Skeletal muscle satellite cell (primary cell): ENCODE measurements around the gene ID2. TPM values are rescaled to one million over a fixed set of nuclear protein-coding genes. Genes with fewer than 3 reads are reported as not detected.

ENCODE experiments used
- H3K27me3 ChIP-seq: 2 replicates; pipeline ENCODE4 v1.7.0; 2013; ENCODE audit warnings: low read length; ENCODE audit not compliant: control insufficient read depth, insufficient read depth
- H3K36me3 ChIP-seq: 2 replicates; pipeline ENCODE4 v1.7.0; 2013; ENCODE audit warnings: mild to moderate bottlenecking, control low read depth, low read length; ENCODE audit not compliant: insufficient read depth
- H3K4me1 ChIP-seq: 2 replicates; pipeline ENCODE4 v1.7.0; 2013; ENCODE audit warnings: low read length; ENCODE audit not compliant: control insufficient read depth, insufficient read depth
- H3K4me2 ChIP-seq: 2 replicates; pipeline ENCODE4 v1.7.0; 2013; ENCODE audit warnings: mild to moderate bottlenecking, low read length
- H3K4me3 ChIP-seq: 2 replicates; pipeline ENCODE4 v1.7.0; 2013; ENCODE audit warnings: low read length
- H3K9ac ChIP-seq: 2 replicates; pipeline ENCODE4 v1.7.0; 2013; ENCODE audit warnings: mild to moderate bottlenecking, low read depth, low read length, moderate library complexity
- H3K9me3 ChIP-seq: replicated peaks from 2 replicates; pipeline ENCODE4 v1.7.0; 2013; ENCODE audit warnings: mild to moderate bottlenecking, control low read depth, low read length
- total RNA-seq: library from RNA; depleted of rRNA; stranded (reverse); fragments of >200 nt; gene quantifications from 2 replicates; pipeline ENCODE4 v1.2.3, GENCODE V29; 2012; rRNA removed

The ID2 gene, protein sequence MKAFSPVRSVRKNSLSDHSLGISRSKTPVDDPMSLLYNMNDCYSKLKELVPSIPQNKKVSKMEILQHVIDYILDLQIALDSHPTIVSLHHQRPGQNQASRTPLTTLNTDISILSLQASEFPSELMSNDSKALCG
- 81.1 and 89.3 TPM in 2 replicates for total RNA-seq

DNA sequence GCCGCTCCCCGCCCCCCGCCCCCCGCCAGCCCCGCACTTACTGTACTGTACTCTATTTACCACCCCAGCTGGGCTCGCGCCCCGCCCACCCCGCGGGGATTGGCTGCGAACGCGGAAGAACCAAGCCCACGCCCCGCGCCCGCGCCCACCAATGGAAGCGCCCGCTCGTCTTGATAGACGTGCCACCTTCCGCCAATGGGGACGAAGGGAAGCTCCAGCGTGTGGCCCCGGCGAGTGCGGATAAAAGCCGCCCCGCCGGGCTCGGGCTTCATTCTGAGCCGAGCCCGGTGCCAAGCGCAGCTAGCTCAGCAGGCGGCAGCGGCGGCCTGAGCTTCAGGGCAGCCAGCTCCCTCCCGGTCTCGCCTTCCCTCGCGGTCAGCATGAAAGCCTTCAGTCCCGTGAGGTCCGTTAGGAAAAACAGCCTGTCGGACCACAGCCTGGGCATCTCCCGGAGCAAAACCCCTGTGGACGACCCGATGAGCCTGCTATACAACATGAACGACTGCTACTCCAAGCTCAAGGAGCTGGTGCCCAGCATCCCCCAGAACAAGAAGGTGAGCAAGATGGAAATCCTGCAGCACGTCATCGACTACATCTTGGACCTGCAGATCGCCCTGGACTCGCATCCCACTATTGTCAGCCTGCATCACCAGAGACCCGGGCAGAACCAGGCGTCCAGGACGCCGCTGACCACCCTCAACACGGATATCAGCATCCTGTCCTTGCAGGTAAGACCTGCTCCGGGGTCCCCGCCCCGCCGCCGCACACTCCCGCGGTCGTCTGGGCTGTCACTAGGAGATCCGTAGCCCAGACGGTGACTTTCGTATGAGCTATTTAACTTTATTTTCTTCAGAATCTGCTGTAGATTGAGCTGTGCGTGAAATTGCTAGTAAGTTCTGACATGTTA is at the start of gene ID2:
Gene ID2 (plus strand): TSS at position 271 of the 907 bp plus-strand sequence. CDS start 110 bp downstream, at position 381.
- Histone ChIP-seq H3K4me1 (peaks cover 40% of the 10 kb centered on the region), H3K36me3 (peaks cover 3% of the 10 kb centered on the region), H3K27me3 (no peaks in the 10 kb centered on the region), H3K4me2 (peak within 1 kb of the TSS; percentile 93), H3K4me3 (peak within 1 kb of the TSS; percentile 97), H3K9ac (peak within 1 kb of the TSS; percentile 96), H3K9me3 (no peaks in the 10 kb centered on the region)

DNA sequence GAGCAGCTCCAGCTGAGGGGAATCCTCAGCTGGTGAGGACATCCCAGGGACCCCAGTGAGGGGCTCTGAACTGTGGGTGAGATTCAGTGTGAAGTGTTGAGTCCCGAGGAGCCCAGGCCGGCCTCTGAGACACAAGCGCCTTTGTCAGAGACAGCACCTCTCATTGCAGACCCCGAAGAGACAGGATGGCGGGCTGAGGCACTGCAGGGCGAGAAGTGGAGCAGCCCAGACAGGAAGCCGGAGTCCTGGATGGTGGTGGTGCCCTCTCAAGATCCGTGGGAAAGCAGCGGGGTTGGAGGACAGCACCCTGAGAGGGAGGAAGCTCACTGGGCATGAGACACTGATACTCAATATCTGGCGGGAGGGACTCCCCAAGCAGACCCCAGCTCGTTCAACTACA is 49.1 kb upstream of the ID2 start:
- H3K4me1 ChIP-seq, result peaks cover 20% of the 10 kb centered on the region
- no peak overlapping the region for H3K4me3 ChIP-seq
- no peaks in the 10 kb centered on the region for H3K9me3 ChIP-seq
- no peaks in the 10 kb centered on the region for H3K36me3 ChIP-seq
- no peak overlapping the region for H3K9ac ChIP-seq
- no peak overlapping the region for H3K4me2 ChIP-seq
- H3K27me3 ChIP-seq, result no peaks in the 10 kb centered on the region

DNA sequence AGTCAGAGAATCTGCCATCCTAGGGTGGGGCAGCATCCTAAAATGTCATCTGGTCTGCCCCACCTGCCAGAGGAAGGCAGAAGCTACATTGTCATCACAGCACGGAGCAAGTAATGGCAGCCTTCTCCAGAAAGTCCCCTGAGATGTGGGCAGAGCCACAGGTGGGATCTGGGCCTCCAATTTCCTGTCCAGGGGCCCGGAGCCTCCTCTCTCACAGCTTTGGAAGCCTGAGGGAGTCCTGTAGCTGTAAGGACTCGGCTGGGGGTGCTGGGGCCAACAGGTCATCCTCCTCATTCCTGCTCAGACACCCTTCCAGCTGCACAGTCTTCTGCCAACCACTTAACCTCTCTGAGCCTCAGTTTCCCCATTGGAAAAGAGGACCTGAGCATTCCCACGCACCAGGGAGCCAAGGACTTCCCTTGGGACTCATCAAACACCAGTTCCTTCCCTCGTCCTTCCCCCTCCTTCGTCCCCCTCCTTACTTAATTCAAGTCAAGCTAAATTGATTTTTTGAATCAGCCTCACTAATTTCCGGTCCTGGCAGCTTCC is 48.6 kb upstream of the ID2 start:
- Histone ChIP-seq H3K27me3 (peaks cover 4% of the 10 kb centered on the region), H3K4me2 (peak overlapping the region; percentile 60), H3K4me3 (no peak overlapping the region), H3K36me3 (no peaks in the 10 kb centered on the region), H3K9me3 (no peaks in the 10 kb centered on the region), H3K9ac (no peak overlapping the region), H3K4me1 (peaks cover 20% of the 10 kb centered on the region)

DNA sequence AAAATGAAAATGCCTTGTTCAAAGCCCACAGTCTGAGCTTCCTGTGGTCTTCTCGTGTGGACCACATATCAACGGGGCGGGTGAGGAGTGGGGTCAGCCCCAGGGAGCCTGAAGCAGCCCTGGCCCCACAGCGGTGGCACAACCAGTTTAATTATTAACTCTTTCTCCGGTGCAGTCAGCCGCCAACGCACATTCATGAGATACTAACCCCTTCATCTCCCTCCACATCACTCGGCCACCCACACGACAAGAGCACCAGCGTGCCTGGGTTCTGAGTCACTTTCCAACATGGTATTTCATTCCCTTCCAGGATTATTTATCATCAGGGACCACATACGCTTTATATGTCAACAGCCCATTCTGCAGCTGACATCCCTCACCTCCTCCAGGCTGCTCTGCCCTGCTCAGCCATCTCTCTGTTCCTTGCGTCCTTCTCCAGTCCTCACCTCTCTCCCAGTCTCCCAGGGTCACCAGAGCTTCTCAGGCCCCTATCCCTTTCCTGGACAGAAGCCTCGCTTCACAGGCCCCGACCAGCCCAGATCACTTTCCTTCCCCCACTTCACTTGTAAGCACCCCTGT is 48.0 kb upstream of the ID2 start:
- Histone ChIP-seq H3K36me3 (no peaks in the 10 kb centered on the region), H3K4me2 (peak overlapping the region; percentile 60), H3K9ac (peak overlapping the region; percentile 7), H3K4me1 (peaks cover 20% of the 10 kb centered on the region), H3K9me3 (no peaks in the 10 kb centered on the region), H3K4me3 (no peak overlapping the region), H3K27me3 (peaks cover 7% of the 10 kb centered on the region)

DNA sequence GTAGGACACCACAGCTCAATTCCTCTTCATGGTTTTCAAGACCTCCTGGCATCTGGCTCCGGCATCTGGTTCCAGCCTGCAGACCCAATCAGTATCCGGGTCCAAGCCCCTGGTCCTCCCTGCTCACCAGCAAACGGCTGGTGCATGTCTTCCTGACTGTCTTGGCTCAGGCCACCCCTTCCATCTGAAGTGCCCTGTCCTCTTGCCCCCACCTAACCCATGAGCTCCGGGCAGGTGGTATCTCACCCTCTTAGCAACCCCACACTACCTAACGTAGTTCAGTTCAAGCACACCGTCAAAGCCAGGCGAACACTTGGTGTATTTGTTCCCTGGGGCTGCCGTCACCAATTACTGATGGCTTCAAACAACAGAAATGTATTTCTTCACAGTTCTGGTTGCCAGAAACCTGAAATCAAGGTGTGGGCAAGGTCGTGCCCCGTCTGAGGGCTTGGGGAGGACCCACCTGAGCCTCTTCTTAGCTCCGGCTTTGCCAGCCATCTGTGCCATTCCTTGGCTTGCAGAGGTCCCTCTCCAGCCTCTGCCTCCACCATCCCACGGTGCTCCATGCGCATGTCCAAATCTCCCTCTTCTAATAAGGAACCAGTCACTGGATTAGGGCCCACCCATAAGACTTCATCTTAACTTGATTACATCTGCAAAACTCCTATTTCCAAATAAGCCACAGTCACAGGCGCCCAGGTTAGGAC is 47.2 kb upstream of the ID2 start:
- Histone ChIP-seq H3K9ac (peak overlapping the region; percentile 7), H3K27me3 (peaks cover 7% of the 10 kb centered on the region), H3K4me1 (peaks cover 20% of the 10 kb centered on the region), H3K9me3 (no peaks in the 10 kb centered on the region), H3K4me2 (peak overlapping the region; percentile 60), H3K36me3 (no peaks in the 10 kb centered on the region), H3K4me3 (no peak overlapping the region)

DNA sequence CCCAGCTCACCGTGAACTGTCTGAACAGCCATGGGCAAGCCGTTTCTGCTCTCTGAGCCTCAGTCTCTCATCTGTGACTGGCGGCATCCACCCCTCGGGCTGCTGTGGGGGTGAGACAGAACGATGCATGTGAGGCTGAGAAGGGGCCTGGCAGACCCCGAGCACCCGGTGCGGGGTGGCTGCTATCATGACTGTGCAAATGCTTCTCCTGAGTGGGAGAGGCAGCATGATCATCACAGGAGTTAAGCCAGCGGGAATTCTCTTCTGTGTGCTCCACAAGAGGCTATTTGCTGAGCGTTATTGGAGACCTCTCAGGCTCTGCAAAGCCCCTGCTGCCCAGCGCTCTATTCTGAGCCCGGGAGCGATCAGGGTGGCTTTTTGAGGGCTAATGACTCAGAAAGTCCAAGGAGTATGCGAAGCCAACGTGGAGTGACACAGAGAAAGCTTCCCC is 45.8 kb upstream of the ID2 start:
- H3K4me1 ChIP-seq, result peaks cover 20% of the 10 kb centered on the region
- H3K4me3 ChIP-seq, result no peak overlapping the region
- peaks cover 7% of the 10 kb centered on the region for H3K27me3 ChIP-seq
- no peak overlapping the region for H3K9ac ChIP-seq
- no peak overlapping the region for H3K4me2 ChIP-seq
- H3K9me3 ChIP-seq, result no peaks in the 10 kb centered on the region
- H3K36me3 ChIP-seq, result no peaks in the 10 kb centered on the region

DNA sequence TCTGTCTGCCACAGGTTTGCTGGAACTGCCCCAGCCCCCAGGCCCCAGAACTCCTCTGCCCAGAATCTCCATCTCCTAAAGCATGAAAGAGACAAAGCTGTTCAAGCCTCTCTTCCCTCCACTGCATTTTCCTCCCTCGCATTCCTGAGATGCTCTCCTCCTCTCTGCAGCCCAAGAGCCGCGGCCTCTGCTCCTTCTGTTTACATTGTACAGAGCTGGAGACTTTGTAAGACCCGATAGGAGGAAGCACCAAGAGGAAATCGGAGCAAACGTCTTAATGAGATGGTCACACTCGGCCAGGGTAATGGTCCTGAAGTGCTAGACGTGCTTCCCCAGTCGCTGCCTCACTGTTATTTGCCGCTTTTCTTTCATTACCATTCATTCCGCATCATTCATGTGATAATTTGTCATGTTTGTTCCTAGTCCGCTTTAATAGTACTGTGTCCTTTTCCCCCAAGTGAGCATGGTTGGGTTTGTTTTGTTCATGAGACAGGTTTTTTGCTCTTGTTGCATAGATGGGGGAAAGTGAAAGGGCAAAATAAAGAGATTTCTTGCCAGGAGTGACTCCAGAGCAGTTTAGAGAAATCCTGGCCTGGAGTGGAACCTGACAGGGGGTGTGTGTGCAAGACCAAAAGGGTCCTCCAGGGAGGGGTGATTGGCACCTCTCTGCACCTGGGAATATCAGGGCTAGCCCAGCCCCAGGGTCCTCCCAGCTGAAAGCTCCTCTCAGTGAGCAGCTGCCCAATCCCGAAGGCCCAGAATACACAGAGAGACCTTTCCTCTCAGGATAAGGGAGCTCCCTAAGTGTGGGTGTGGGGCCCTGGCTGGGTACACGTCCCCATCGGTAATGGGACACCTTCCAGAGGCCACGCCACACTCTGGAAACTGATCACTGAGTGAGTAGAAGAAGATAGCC is 44.9 kb upstream of the ID2 start:
- Histone ChIP-seq H3K4me2 (no peak overlapping the region), H3K9me3 (no peaks in the 10 kb centered on the region), H3K4me3 (no peak overlapping the region), H3K9ac (no peak overlapping the region), H3K36me3 (no peaks in the 10 kb centered on the region), H3K4me1 (peaks cover 20% of the 10 kb centered on the region), H3K27me3 (peaks cover 7% of the 10 kb centered on the region)

DNA sequence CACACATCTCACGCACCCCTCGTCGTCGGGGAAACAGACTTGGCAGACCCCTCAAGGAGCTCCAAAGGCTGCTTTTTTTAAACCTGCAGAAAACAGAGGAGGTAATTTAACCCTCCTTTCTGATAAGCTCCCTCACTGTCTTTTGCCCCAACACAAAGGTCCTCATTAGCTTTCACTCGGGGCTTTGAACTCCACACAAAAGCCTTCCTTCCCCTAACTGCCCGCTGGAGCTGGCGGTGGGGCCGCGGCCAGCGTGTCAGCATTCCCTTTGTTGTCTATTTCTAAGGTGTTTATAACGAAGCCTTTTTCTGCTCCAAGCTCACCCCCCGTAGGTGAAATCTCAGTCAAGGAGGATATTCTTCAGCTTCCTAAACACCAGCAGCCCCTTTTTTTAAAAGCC is 43.5 kb upstream of the ID2 start:
- Histone ChIP-seq H3K4me2 (no peak overlapping the region), H3K27me3 (peaks cover 7% of the 10 kb centered on the region), H3K36me3 (no peaks in the 10 kb centered on the region), H3K9me3 (no peaks in the 10 kb centered on the region), H3K9ac (no peak overlapping the region), H3K4me3 (no peak overlapping the region), H3K4me1 (peaks cover 17% of the 10 kb centered on the region)

DNA sequence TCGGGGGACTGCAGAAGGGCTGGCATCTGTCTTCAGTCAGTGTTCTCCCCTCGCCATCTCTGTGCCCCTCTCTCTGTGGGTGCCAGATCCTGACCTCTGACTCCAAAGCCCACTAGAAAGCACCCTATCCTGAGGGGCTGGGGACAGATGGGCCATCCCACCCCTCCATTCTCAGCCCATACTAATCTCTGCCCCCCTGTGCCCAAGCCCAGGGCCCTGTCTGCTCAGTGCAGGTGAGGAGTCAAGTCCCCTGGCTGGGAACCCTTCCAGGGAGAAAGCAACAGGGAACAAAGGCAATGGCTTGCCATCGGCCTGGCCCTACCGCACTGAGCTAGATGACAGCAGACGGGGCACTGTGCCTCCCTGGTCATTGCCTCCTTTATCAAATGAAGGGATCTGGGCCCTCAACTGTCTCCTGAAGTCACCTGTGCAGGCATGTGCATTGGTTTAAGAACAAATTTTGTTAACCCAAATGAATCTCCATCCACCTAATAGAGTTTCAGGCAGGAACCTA is 42.7 kb upstream of the ID2 start:
- Histone ChIP-seq H3K4me2 (no peak overlapping the region), H3K27me3 (peaks cover 7% of the 10 kb centered on the region), H3K4me1 (peaks cover 10% of the 10 kb centered on the region), H3K9me3 (no peaks in the 10 kb centered on the region), H3K4me3 (no peak overlapping the region), H3K9ac (no peak overlapping the region), H3K36me3 (no peaks in the 10 kb centered on the region)

DNA sequence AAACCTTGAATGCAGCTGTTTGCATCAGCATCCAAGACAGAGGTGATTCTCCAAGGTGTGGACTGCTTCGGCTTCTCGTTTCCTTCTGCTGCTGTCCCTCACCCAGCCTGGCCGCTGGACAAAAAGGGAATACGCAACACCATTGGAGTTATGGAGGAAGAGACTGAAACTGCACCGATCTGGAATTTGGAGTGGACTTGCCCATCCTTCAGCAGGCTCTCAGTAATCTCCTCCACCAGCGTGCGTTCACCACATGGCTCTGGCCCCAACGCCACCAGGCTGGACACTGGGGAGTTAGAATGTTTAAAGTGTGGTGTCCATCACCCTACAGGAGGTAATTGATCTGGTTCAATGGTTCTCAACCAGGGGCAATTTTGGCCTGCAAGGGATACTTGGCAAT is 41.4 kb upstream of the ID2 start:
- Histone ChIP-seq H3K9me3 (no peaks in the 10 kb centered on the region), H3K27me3 (peaks cover 7% of the 10 kb centered on the region), H3K4me2 (no peak overlapping the region), H3K4me3 (no peak overlapping the region), H3K36me3 (no peaks in the 10 kb centered on the region), H3K4me1 (peaks cover 6% of the 10 kb centered on the region), H3K9ac (no peak overlapping the region)
